Activated CD4-positive, alpha-beta T cell treated with anti-CD3 and anti-CD28 coated beads for 24 hours (primary cell): ENCODE measurements around the gene UROS.

Experiments
- DNase-seq, 2 donors: peaks; one replicate each; pipeline ENCODE4 v3.0.0-alpha.2; 2020; ENCODE audit warnings: low read depth in 2 of 2

The UROS gene

DNA sequence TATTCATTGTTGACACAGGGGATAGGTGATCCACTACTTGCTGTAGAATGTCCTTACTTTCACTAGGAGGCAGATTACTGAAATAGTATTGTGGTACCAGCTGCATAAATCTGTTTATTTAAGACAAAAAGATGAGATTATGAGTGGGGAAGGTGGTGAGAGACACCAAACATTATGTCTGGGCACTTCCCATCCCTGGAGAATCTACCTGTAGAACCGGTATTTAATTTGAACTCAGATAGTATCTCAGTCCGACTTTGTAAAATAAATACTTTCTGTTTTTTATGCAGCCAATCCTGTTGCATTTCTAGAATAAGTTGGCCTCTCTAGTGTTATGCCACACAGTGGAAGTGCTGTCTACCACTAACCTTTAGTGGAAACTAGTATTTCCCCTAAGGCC lies 13.7 kb upstream of the UROS start:
- no peak for DNase-seq

DNA sequence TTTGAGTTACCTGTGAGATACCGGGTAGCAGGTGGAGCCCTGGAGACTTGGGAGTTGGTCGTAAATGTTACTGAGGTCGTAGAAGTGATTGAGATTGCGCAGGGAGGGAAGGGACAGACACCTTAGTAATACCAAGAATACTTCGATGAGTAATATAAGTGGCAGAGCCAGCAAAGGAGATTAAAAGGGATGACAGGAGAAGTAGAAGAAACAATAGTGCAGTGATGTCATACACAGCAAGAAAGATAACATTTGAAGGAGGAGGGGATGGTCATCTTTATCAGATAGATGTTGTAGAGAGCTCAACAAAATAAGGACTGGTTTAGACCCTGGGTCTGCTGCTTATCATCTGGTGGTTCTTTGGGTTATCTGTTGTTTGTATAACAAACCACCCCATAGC lies 5.3 kb upstream of the UROS start:
- DNase-seq: no peak

DNA sequence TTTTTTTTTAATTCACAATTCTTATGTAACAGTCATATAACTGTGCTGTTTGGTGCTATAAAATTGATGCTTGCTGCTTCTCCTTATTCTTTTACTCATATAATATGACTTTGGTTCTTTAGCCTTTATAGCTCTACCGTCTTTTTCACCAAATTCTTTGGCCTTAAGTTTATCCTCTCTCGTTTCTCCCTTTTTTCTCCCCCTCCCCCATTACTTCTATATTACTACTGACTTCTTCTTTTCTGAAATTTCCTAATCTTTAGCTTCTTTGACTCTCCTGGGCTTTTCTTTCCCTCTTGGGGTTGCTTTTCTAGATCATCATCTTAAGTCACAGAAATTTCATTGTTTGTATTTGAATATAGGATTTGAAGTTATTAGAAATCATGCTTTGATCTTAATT lies 4.1 kb upstream of the UROS start:
- DNase-seq: no peak

DNA sequence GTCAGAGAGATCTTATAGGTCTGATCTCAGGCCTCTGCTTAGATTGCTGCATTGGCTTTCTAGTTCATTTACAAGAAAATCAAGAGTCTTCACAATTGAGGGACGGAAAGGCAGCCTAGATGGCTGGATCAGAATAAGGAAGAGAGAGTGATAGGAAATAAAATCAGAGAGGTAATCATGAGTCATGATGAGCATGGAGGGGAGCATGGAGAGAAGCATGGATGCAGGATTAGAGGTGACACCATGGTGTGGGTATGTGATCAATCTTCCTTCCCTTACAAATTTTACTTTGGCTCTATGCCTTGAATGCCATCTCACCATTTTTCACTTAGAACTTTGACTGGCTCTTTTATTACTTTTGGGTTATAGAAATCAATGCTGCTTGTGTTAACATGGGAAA lies 1.7 kb upstream of the UROS start:
- no peak for DNase-seq

DNA sequence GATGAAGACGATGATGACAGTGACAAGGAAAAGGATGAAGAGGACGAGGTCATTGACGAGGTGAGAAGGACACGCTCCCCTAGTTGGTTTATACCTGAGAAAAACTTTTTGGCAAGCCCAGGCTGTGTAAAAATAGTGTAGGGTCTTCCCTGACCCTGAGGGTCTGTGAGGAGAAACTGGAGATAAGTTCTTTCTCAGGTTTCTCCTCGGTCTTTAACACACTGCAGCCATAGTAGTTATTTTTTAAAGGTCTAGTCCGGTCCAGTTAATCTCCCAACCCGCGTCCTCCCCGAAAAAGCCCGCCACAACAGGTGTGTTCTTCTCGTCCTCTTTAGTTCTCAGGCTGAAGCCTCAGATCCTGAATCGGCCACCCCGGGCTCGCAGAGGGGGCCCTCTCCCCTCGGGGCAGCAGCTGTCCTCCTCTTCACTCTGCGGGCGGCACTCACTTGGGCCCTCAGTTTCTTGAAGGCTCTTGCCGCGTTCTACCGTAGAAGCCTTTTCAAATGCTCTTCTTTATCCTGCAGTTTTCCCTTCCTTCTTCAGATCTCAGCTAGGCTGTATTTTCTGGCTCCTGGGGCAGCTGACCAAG lies 699 bp upstream of the UROS start:
- no peak for DNase-seq

DNA sequence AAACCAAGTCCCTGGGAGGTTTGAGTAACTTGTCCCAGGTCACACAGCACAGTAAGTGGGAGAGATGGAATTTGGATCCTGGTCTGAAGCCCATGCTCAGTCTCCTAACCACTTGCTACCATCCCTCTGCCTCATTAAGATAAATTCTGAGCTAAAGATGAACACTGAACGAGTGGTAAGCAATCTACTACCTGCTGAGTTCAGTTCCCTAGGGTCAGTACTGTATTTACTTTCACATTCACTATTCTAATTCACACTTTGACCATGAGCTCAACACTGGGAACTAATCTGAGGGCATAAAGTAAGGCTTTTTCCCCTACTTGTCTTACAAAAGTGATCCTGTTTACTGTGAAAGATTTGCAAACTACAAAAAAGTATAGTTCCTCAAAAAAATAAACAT lies 2.4 kb downstream of the UROS start:
- DNase-seq: no peak

DNA sequence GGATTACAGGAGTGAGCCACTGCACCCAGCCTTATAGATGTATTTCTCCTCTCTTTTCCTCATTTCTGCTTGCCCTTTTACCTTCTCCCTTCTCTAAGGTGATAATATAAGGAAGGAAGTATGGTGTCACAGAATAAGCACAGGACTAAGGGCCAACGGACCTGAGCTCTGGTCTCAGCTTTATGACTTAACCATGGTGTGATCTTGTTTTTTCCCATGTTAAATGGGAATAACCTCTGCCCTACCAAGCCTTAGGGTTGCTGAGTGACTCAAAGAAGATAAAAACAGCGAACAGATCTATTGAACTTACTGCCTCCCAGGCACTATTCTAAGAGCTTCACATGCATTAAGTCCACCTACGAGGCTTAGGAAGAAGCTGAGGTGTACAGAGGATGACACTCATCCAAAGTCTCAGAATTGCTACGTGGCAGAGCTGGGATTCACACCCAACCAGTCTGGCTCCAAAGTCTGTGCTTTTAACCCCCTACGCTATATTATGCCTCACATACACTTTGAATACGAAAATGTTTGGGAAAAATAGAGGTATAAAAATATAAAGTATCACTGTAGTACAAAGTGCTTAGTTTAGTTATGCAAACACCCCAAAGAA lies 5.6 kb downstream of the UROS start:
- no peak for DNase-seq

DNA sequence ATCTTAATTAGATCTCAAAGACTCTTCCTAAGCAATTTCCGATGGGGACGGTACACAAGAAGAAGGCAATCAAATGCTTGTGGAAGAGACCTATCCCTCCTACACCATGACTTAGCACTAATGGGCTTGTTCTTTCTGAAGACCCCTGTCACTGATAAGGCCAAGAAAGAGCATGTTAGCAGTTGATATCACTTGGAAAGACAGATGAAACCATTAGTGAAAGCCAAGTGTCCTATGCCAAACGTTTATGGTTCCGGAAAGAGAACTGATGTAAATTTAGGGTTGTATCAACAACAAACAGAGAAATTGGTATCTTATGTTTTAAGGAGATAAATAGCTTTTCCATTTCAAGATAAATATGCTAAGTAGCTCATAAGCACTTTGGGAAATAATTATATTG lies 6.5 kb downstream of the UROS start:
- DNase-seq: no peak

DNA sequence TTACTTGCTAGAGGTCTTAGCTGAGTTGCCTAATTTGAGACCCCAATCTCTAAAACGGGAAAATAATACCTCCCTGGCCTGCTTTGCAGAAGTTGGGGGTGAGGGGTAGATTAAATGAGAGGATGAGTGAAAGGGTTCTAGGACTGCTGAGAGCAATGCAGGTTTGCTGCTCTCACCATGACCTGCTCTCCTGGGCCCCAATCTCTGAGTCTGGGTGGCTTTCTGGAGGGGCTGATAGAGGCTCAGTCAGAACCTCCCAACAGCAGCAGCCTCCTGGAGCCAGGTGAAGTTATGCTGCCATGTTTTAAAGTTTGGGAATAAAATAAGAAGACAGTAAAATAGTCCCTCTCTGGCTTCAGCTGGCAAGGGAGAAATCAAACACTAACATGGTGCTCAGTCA lies 7.3 kb downstream of the UROS start:
- DNase-seq: no peak

DNA sequence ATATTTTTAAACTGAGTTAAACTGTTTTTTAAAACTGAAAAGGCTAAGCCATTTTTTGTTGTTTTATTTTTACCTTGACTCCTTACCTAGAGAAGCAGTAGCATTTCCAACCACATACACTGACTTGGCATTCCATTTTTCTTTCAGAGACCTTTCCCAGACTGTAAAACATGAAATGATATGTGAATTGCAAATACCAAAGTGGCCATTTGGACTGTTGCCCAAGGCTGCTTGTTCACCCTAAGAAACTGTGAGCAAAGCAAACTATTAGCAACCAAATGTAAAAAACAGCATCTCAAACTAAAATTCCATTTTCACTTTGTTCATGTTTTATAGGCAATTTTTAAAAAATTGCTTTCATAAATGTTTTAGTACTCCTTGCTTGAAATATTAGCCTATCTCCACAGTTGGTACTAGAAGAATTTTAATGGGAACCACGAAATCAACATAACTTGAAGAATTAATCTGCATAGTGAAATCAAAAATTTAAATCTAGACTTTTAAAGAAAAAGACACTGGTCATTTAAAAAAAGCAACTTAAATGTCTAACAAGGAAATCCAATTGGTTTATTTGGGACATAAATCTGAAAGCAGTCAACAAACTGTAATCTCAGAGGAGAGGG lies 10.8 kb downstream of the UROS start:
- DNase-seq: no peak

DNA sequence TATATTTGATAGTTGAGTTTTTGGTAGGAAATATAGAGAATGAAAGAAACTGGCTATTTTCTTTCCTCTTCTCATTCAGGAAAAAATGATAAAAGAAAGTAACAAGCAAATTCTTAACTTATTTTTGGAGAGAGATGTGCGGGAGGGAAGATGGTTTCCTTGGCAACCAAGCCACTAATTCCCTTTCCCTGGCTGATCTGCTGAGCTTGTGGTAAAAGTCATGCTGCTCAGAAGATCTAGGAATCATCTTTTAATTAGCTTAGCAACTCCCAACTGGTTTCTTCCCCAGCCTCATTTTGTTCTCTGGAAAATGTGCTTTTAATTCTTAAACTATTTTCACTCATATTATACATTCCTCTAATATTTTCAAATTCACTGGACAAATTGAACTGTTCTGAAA lies 11.8 kb downstream of the UROS start:
- no peak for DNase-seq

DNA sequence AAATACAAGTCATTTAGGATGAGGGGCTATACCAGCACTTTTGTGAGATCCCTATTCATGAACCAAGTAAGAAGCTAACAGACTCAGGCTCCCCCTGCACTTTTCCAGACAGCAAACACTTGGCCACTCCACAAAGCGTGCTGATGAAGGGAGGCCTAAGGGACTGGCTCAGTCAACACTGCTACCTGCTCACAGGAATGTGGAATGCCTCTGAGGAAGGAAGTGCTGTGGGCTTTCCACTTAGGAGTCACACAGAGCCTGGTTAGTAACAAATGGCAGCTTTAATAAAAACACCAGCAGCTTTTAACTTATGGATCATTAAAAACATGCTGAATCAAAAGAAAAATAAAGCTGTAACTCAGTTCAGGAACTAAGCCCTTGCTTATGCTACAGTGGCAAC lies 15.0 kb downstream of the UROS start:
- DNase-seq: no peak

DNA sequence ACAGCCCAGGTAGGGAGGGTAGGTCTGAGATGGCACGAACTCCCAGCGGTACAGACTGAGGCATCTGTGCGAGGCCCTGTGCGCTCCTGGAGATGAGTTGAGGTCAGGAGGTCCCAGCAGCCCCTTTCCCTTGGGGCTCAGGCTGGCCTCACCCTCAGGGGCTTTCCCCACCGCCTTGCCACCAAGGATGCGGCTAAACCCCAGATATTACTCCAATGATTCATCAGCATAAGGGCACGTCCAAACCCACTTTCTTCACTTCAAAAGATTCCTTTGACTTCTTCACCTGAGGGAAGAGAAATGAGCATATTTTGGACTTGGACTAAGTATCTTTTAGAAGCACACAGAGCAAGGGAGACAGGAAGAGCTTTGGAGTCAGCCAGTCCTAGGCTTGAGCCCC lies 20.3 kb downstream of the UROS start:
- DNase-seq: no peak

DNA sequence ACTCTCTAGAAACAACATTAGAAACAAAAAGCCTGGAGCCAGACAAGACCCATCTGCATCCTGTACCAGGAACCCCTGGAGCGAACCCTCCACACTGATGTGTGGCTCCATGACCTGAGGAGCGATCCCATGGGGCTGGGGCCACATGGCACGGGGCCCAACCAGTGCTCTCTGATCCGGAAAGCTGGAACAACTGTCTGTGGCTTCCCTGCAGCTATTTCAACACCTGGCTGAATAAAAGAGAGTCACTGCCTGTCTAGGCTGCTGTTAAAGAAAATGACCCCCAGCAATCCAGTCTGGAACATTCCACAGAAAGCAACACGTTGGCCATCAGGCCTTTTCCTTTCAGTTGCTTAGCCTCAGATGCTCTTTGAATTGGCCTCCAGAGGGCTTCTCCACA lies 20.9 kb downstream of the UROS start:
- no peak for DNase-seq

DNA sequence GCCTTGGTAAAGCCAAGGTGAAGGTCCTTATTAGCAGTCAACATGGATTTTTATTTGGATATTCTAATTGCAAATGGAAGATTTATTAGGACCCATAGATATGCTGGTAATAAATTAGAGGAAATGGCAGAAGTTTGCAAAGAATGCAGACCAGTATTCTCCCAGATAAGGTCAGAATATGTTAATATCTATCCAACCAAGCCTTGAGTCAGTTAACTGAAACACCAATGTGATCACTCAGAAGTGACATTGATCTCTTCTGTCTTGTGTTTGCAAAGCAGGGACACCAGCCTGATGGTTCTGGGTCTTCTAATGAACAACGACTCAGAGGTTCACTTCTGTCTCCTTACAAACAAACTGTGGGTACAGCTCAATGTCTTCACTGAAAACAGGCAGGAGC lies 21.5 kb downstream of the UROS start:
- no peak for DNase-seq

DNA sequence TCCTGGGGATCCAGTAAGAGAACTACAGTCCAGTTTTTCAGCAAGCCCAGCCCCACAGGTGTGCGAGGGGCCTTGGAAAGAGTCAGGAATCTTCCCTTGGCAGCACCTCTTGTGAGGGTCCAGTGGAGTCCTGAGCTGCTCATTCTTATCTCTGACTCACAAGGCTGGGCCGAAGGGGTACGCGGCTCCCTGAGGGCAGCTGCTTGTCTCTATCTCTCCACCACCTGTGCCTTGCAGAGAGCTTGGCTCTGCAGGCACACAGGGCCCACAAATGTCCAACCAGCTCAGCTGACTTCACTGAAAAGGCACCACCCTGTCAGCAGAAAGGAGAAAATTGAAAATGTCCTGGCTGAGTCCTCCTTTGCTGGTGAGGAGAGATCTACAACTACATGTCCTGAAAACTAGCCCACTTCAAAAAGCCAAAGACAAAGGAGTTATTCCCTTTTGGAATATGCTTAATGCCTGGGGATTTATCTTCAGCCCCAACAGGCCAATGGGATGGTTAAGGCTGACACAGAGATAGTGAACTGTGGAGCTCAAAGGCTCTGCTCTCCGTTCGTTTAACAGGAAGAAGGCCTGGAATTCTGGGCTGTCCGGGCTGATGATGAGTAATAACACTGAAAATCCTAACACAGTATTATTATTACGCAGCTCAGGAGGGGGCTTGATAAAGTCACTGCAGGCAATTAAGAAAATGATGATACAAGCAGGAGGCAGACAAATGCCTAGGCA lies 23.4 kb downstream of the UROS start:
- no peak for DNase-seq

DNA sequence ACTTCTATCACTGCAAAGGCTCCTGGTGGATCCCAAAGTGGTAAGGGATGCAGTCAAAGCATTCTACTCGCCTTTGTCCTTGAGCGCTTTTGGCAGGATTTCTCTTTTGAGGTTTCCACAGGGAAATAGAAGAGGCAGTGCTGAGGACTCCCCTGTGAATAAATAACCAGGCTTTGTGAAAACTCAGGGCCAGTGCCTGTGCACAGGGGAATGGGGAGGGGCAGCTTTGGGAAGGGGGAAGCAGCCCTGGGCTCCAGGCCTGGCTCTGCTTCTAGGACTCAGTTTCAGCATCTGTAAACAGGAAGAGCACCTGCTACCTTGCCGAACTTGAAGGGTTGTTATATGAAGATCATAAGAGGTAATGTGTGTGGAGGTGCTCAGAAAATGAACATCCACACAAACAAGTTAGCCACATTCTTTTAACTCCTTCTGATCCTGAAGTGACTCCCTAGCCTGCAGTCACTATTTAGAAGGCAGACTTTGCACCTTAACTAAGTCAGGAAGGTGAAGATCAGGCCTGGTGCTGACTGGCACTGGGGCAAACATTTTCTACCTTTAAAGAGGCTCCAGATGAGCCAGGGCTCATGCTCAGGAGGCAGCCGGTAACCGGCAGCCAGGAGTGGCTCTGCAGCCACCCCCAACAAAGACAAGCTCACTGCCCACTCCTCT lies 24.9 kb downstream of the UROS start:
- DNase-seq: no peak

DNA sequence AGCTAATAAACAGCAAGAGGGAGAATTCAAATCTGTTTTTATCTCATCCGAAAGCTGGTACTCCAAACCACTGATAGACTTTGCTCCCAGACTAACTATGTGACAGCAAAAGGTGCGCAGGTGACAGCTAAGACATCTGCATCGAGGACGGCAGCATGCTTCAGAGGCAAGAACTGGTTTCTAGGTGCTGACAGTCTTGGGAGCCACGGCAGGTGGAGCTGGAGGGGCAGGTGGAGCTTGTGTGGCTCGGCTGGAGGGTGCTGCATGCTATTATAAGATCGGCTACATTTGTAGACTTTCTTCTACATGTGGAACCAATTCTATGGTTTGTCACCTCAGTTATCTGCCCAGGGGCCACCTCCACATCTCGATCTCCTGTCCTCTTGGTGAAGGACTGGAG lies 25.6 kb downstream of the UROS start:
- DNase-seq: no peak

DNA sequence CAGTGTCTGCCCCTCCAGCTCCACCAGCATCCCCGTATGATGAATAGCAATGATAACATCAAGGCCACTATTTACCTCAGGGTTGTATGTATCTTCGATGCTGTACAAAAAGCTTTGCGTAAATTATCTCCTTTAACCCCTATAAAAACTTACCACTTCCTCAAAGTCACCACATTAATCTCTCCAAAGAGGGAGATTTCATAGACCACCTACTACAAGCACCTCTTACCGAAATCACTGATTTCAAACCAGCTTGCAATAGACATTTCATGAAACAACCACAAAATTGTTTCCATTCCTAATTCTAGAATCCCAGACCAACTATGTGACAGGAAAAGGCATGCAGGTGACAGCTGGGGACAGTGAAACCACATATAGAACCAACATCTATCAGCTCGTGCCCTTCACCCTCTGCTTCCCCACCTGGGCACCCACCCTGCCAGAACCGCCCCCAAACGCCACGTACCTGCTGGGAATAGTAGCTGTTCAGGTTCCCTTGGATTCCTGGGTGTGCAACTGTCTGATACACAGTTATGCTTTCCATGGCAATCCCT lies 27.3 kb downstream of the UROS start:
- DNase-seq: no peak

DNA sequence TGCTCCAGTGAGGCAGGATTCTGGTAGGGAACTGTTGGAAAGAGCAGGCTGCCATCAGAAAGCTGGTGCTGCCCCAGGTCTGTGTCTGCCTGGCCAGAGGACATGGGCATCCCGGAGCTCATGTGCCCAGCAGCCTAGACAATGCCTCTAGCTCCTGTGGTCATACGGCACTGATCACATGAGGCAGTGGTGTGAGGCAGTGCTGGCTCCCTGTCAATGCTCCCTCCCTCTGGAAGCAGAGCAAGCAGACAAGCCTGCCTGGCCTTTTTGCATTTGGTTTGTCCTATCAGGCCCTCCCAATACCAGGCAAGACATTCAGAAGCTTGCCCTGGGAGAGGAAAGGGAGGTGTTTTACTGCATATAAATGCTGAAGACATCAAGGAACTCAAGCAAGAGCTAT lies 27.9 kb downstream of the UROS start:
- no peak for DNase-seq

DNA sequence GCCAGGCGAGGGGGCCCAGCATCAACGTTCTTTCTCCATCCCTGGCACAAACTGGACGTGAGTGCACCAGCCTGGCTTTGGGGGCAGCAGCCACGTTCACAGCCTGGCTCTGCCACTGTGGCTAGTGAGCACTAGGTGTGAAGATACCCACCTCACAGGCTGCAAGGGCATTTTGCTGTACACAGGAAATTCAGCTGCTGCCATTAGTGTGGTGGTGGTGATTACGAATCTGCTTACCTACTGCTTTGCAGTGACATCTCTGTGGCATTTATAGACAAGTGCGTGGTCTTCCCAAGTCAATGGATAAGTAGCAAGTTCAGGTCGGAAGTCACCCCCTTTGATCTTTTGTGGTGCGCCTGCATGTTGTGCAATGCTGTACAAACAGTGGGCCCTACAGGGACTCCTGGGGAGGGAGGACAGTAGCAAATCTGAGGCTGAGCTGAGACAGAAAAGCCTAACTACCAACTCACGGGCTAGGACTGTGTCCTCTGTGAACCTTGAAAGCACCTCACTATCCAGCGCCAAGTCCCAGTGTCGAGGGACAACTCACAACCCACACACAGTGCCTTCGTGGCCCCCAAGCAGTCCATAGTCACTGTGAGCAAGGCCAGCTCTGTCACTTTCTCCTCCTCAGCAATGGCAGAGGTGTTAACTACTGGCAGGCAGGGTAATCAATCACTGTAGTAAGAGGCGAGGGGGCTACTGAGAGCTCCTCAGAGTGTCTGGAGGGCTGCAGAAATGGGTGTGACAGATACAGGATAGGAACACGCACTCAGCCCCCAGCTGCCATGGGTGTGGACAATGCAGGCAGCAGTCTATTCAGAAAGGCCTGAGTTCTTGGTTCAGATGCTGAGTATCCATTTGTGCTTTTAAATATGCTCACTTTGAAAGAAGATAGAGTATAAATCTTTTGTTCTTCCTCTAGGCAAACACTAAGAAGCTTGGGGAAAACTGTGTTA lies 30.4 kb downstream of the UROS start:
- DNase-seq: no peak
